NCI-H1092 (cell line): ENCODE data around the gene QSER1.
"Not testable (repeated sequence)": the region's sequence is repeated elsewhere in the genome, so short reads cannot be mapped to it uniquely, and the experiment has no call there.

ENCODE experiments used
- DNase-seq: peaks from one replicate; lab custom pipeline; 2025; lab: John Stamatoyannopoulos, UW

The QSER1 gene

DNA sequence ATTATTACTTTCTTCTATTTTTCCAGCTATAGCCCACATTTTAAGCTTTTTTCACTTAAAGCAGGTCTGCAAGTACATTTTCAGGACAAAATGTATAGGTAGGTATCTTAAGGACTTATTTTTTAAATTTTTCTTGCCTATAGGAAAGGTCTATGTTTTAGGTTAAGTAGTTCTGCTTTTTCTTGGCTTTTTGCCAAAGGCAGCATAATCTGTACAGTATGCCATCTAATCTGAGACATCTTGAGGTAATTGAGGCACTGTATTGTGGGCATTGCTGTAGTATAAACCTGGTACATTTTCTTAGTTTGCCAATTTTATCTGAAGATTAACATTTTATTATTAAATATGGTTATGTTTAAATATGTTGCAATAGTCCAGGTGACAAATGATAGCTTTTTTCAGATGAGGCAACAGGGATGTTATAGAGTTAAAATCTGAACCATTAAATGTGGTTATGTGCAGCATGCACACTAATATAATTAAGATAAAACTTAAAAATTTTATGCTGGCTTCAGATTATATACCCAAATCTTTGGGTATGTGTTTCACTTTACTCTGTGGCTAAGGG, 42.9 kb downstream of the QSER1 start:
- DNase-seq = no peak

DNA sequence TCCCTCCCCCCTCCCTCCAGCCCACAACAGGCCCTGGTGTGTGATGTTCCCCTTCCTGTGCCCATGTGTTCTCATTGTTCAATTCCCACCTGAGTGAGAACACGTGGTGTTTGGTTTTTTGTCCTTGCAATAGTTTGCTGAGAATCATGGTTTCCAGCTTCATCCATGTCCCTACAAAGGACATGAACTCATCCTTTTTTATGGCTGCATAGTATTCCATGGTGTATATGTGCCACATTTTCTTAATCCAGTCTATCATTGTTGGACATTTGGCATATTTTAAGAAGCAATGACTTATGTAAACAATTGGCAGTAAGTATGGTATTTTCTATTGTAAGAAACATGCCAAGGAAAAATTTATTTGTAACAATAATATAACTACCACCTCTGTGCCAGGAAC, 43.6 kb downstream of the QSER1 start:
- not testable (repeated sequence) for DNase-seq

DNA sequence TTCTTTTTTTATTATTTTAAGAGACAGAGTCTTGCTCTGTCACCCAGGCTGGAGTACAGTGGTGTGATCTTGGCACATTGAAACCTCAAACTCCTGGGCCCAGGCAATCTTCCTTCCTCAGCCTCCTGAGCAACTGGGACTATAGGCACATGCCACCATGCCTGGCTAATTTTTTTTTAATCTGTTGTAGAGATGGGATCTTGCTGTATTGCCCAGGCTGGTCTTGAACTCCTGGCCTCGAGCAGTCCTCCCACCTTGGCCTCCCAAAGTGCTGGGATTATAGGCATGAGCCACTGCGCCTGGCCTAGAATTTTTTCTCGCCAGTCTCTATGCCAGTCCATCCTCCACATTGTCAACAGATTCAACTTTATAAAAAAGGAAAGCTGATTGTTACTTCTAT, 44.7 kb downstream of the QSER1 start:
- DNase-seq = not testable (repeated sequence)

DNA sequence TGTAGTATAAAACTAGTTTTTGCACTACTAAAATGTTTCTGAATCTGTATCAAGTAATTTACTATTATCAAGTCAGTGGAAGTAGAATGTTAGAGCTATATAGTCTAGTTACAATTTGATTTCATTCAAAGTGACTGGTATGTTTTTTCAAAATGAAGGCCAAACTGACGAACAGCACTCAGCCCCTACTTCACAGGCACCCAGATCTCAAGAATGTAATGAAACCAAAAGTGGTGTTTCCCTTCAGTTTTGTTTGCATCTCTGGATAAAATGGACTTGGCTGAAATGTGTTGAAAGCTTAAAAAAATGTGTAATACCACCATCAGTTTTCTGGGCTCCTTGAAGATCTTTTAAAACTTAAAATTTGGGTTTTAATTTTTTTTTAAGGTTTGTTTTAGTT, 46.4 kb downstream of the QSER1 start:
- DNase-seq = no peak

DNA sequence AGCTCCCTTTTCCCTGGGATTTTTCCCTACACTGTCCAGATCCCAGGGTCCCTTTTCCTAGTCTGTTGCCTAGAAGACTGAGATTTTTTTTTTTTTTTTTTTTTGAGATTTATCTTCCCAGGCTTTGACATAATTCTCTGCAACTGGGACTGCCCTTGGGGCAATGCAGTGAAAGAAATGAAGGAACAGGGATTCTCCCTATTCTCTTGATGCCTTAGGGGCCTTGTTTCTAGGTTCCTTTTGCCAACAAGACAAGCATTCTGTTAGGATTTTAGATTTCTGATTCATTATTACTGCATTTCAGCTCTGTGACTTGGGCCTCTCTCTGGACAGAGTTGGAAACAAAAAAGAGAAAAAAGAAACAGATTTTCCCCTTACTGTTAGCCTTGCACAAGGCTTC, 47.3 kb downstream of the QSER1 start:
- no peak for DNase-seq

DNA sequence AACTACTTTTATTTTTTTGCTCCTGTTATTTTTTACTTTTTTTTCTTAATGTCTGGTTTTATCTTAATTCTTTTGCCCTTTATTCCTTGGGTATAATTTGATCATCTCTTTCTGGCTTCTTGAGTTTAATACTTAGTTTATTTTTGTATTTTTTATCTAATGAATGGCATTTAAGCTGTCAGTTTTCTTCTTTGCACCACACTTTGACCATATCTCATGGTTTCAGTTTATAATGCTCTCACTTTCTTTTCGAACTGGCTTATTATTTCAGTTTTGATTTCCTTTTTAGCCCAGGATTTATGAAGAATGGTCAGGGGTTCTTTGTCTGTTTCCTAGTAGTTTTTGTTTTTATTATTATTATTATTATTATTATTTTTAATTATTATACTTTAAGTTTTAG, 48.3 kb downstream of the QSER1 start:
- DNase-seq = no peak

DNA sequence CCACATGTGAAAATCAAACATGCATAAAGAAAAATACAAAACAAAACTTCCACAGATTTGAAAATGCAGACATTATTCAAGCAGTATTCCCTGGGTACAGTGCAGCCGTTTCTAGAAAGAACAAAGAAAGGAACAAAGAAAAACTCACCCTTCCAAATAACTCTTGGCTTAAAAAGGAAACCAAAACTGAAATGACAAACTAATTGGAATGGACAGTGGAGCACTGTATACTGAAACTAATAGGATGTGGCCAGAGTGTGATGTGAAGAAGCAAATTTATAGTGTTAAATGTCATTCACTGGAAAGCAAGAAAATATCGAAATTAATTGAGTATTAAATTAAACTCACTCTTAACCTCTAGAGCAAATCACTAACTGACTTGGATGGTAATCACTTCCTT, 55.4 kb downstream of the QSER1 start:
- no peak for DNase-seq

DNA sequence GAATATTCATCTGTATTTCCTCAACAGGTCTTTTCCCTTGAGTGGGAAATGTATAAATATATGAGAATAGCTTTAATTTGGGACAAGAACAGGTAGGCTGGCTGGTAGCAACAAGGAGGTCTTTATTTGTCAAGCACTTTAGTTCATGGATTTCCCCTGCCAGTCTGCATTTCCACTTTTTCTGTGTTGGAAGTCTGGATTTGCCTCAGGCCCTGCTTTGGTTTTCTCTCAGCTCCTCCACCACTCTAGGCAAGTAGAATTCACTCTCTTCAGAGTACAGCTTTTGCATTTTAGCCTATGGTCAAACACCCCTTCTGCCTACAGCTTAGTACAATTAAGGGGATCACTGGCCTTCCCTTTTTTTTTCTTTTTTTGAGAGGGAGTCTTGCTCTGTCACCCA, 57.1 kb downstream of the QSER1 start:
- DNase-seq = no peak

DNA sequence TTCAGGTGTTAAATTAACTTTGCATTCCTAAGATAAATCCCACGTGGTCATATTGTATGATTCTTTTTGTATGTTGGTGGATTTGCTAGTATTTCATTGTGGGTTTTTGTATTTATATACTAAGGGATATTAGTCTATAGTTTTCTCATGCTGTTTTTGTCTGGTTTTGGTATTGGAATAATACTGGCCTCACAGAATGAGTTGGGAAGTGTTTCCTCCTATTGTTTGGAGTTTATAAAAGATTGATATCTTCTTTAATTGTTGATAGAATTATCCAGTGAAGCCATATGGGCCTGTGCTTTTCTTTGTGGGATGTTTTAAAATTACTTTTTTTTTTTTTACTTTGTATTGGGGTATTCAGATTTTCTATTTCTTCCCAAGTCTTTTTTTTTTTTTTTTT, 59.8 kb downstream of the QSER1 start:
- DNase-seq = no peak

DNA sequence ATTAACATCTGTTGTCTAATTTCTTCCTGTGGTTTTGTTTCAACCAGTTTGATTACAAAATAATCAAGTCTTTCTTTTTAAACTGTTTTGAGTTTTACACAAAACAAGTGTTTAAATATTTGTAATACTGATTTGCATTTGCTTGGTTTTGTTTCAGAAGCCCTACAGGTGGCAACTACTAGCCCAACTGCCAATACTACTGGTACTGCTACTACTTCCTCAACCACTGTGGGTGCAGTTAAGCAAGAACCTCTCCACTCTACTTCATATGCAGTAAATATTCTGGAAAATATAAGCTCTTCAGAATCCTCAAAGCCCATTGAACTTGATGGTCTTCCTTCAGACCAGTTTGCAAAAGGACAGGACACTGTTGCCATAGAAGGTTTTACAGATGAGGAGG, 61.1 kb downstream of the QSER1 start:
- DNase-seq = no peak

DNA sequence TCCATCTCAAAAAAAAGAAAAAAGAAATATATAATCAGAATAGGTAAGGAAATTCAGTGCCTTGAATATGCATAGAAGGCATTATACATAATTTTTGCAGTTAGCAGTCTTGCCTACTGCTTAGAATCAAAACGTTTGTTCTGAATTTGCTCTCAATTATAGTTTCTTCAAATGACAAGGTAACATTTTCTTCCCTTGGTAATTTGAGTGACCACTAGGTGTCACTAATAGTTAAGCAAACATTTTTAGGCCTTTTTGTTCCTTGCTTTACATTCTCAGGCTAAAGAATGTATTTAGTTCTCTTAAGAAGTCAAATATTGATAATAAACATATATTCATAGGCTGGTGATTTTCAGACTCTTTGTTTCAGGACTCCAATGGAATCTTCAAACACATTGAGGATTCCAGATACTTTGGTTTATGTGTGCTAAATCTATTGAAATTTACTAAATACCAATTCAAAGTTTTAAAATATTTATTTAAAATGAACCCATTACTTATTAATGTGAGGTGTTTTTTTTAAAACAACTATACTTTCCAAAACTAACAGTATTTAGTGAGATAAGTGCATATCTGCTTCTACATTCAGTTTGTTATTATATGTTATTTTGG, 68.0 kb downstream of the QSER1 start:
- DNase-seq = peak; percentile 30

DNA sequence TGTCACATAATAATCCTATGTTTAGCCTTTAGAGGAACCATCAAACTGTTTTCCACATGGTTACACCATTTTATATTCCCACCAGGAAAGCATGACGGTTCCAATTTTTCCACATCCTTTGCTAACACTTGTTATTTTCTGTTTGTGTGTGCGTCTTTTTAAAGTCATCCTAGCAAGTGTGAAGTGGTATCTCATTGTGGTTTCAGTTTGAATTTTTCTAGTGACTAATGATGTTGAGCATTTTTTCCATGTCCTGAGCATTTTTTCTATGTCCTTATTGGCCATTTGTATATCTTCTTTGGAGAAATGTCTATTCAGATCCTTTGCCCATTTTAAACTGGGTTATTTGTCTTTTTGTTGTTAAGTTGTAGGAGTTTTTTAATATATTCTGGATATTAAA, 69.4 kb downstream of the QSER1 start:
- no peak for DNase-seq

DNA sequence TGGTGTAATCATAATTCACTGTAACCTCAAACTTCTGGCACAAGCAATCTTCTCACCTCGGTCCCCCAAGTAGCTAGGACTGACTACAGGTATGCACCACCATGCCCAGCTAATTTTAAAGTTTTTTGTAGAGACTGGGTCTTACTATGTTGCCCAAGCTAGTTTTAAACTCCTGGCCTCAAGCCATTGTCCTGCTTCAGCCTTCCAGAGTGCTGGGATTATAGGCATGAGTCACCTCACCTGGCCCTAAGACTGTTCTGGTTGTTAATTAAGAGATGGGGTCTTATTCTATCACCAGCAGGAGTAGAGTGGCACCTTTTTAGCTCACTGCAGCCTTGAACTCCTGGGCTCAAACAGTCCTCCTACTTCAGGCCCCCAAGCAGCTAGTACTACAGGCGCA, 71.1 kb downstream of the QSER1 start:
- no peak for DNase-seq

DNA sequence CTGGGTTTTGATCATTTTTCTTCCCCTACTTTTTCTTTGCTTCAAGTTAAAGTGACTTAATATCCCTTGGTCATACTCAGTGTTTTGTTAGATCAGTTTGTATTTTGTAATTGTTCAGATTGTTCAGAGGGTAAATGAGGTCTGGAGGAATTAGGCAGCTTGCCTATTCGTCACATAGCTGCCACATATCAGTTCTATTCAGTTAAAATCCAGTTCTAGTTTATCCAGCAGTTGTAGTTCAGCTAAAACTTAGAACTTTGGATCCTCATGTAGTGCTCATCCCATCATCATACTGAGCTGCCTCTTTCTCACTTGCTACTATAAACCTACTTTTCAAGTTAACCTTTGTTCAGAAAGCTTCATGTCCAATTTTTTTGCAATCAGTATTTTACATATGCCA, 75.9 kb downstream of the QSER1 start:
- no peak for DNase-seq

DNA sequence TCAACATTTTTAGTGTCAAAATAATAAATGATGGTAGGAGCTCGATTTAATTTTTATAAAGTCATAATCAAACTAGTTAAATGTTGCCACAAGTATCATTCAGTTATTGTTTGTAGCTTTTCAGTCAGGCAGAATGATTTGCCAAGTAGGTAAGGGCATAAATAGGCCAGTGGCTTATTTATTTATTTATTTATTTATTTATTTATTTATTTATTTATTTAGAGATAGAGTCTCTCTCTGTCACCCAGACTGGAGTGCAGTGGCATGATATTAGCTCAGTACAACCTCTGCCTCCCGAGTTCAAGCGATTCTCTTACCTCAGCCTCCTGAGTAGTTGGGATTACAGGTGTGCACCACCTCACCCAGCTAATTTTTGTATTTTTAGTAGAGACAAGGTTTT, 79.6 kb downstream of the QSER1 start:
- DNase-seq = not testable (repeated sequence)

DNA sequence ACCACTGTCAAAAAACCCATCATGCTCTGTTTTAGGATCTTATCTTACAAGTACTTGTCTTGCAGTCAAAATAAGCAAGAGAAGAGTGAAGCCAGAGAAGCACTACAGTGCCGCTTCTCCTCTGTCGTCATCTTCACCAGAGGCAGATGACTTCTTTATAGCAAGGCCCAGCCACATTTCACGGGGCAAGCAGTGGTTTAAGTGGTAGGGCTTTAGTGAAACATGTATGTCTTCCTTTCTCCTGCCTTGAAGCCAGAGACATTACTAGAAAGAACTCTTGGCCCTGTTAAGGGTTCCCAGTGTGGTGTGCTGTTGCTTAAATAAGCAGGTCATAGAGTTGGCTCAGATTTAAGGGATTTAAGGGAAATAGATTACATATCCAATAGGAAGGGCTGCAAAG, 80.2 kb downstream of the QSER1 start:
- no peak for DNase-seq

DNA sequence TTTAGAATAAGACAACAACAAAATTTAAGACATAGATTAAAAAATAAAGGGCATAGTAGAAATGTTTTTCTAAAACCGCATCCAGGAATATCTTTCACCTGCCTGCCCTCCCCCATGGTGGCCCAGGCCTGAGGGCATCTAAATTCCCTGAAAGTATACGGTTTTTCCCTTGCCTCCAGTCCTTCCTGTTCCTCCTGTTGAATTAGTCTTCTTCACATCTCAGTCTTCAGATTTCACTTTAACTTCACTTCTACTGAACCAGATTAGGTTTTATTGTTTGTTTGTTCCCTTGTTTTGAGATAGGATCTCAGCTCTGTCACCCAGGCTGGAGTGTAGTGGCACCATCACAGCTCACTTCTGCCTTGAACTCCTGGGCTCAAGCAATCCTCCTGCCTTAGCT, 90.0 kb downstream of the QSER1 start:
- no peak for DNase-seq

DNA sequence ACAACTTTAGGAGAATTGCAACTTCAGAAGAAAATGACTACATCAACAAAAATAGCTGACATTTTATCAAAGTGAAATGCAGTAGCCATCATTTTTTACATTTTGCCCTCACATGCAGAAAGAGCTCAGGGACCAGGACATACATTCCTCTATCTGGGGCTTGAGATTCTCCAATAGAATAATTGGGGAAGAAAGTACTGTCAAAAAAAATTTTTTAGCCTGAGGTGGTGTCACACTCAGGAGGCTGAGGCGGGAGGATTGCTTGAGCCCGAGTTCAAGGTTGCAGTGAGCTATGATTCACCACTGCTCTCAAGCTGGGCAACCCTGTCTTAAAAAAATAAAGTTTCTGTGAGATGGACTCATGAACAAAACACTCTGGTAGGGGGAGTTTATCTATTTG, 90.9 kb downstream of the QSER1 start:
- no peak for DNase-seq

DNA sequence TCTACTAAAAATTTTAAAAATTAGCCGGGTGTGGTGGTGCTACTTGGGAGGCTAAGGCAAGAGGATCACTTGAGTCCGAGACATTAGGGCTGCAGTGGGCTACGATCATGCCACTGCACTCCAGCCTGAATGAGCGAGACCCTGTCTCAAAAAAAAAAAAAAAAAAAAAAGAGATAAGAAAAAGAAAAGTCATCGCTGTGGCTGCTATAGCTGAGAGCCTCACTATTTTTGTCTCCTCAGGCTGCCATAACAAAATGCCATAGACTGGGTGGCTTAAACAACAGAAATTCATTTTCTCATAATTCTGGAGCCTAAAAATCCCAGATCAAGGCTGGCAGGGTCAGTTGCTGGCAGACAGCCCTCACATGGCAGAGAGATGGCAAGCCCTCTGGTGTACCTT, 93.0 kb downstream of the QSER1 start:
- DNase-seq = no peak

DNA sequence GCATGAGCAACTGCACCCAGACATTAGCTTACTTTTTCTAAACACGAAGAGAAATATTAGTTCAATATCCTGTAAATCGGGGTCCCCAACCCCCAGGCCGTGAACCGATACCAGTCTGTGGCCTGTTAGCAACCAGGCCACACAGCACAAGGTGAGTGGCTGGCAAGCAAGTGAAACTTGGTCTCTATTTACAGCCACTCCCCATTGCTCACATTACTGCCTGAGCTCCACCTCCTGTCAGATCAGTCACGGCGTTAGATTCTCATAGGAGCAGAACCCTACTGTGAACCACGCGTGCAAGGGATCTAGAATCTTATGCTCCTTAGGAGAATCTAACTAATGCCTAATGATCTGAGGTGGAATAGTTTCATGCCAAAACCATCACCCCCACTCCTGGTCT, 95.2 kb downstream of the QSER1 start:
- DNase-seq = no peak

DNA sequence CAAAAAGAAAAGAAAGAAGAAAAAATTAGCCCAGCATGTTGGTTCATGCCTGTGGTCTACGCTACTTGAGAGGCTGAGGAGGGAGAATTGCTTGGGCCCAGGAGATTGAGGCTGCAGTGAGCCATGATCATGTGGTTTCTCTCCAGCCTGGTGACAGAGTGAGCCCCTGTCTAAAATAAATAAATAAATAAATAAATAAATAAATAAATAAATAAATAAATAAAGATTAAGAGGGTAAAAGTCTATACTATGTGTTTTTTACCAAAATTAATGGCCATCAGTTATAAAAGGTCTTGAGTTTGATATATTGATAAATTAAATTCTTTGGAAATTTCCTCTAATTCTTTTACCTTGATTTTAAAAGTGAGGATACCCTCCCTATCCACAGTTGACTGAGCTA, 97.9 kb downstream of the QSER1 start:
- DNase-seq = no peak

DNA sequence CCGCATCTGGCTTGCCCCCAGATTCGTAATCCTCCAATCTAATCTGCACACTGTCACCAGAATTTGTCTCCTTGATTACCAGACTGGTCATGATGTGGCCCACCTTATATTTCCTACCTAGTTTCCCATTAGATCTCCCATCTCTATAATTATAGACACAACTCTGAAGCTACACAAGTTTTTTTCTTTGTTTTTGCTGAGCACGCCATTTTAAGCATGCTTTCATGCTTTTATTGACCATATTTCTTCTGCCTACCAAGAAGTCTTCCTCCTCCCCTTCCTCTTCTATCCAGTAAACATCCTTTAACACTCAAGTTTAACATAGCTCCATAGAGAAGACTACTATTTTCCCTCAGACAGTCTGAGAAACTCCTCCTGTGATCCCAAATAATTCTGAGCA, 98.8 kb downstream of the QSER1 start:
- DNase-seq = no peak

DNA sequence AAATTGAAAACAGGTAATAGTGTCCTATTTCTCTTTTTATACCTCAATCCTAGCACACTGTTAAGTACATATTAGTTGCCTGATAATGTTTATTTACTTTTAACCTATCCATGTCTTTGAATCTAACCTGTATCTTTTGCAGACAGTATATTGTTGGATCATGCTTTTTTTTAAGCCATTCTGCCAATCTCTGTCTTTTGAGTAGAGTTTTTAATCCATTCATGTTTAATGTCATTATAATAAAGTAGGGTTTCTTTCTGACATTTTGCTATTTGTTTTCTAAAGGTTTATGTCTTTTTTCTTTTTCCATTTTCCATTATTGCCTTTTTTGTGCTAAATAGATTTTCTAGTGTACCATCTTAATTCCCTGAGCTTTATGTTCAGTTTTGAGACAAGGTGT, 99.3 kb downstream of the QSER1 start:
- no peak for DNase-seq

DNA sequence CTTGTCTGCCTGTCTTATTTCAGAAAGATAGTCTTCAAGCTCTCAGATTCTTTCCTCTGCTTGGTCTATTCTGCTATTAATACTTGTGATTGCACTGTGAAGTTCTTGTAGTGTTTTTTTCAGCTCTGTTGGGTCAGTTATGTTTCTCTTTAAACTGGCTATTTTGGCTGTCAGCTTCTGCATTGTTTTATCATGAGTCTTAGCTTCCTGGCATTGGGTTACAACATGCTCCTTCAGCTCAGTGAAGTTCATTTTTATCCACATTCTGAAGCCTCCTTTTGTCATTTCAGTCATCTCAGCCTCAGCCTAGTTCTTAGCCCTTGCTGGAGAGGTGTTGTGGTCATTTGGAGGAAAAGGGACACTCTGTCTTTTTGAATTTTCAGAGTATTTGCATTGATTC, 107.6 kb downstream of the QSER1 start:
- no peak for DNase-seq

DNA sequence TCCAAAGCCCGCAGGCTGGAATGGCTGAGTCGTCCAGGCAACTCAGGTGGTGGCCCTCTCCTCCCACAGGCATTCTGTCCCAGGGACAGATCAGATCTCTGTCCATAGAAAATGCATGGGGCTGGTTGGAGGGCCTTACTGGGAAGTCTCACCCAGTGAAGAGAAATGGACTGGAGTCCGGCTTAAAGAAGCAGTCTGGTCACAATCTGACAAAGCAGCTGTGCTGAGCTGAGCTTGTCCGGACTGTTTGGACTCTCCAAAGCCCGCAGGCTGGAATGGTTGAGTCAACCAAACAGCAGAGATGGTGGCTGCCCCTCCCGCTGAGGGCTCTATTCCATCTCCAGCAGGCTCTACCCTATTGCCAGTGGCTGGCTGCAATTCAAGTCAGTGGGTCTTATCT, 108.7 kb downstream of the QSER1 start:
- DNase-seq = no peak
